Testis (tissue), 2 donors: Measurements from ENCODE around the gene ZBTB46.

Source experiments
- POLR2A ChIP-seq: fragments of 450-650 bp; IDR thresholded peaks from one replicate; pipeline ENCODE4 v1.6.1; 2017; ENCODE audit warnings: antibody characterized with exemption, mild to moderate bottlenecking, moderate library complexity
- TF ChIP-seq, protein P1 (sequence below), 3 experiments: fragments of 450-650 bp in 2 of 3; fragments of 200-600 bp in 1 of 3; sonication (generic) in 1 of 3; IDR thresholded peaks; one replicate each; pipeline ENCODE4 v1.5.1; 2016 to 2019; ENCODE audit warnings: antibody characterized with exemption in 3 of 3, mild to moderate bottlenecking in 2 of 3, moderate library complexity in 1 of 3

DNA sequence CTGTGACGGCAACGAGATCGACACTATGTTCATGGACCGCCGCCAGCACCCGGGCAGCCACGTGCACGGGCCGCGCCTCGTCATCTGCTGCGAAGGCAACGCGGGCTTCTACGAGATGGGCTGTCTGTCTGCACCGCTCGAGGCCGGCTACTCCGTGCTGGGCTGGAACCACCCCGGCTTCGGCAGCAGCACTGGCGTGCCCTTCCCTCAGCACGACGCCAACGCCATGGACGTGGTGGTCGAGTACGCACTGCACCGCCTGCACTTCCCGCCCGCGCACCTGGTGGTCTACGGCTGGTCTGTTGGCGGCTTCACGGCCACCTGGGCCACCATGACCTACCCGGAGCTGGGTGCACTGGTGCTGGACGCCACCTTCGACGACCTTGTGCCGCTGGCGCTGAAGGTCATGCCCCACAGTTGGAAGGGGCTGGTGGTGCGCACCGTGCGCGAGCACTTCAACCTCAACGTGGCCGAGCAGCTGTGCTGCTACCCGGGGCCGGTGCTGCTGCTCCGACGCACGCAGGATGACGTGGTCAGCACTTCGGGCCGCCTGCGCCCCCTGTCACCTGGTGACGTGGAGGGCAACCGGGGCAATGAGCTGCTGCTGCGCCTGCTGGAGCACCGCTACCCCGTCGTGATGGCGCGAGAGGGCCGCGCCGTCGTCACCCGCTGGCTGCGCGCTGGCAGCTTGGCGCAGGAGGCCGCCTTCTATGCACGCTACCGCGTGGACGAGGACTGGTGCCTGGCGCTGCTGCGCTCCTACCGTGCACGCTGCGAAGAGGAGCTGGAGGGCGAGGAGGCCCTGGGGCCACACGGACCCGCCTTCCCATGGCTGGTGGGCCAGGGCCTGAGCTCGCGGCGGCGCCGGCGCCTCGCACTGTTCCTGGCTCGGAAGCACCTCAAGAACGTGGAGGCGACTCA is 31.2 kb upstream of the ZBTB46 start:
- TF ChIP-seq, protein P1, sequence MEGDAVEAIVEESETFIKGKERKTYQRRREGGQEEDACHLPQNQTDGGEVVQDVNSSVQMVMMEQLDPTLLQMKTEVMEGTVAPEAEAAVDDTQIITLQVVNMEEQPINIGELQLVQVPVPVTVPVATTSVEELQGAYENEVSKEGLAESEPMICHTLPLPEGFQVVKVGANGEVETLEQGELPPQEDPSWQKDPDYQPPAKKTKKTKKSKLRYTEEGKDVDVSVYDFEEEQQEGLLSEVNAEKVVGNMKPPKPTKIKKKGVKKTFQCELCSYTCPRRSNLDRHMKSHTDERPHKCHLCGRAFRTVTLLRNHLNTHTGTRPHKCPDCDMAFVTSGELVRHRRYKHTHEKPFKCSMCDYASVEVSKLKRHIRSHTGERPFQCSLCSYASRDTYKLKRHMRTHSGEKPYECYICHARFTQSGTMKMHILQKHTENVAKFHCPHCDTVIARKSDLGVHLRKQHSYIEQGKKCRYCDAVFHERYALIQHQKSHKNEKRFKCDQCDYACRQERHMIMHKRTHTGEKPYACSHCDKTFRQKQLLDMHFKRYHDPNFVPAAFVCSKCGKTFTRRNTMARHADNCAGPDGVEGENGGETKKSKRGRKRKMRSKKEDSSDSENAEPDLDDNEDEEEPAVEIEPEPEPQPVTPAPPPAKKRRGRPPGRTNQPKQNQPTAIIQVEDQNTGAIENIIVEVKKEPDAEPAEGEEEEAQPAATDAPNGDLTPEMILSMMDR (IDR thresholded peaks at IDR 0.05) = no peak
- no peak for TF ChIP-seq POLR2A
